WTC11 (cell line): ENCODE results near the gene CAMK1G. TPM values are rescaled to one million over a fixed set of nuclear protein-coding genes. Genes with fewer than 3 reads are reported as not detected.

Experiments used
- ATAC-seq: fragments of 200-7000 bp; cut with Tn5 transposase; 2 replicates; pipeline ENCODE4 v1.10.0; 2021; ENCODE audit warnings: mild to moderate bottlenecking, moderate library complexity
- Bru-seq: library from RNA; stranded (reverse); fragments of 400-500 nt; gene quantifications from one replicate; lab custom pipeline; 2021; lab: Mats Ljungman, UMichigan
- CTCF ChIA-PET: fragments of 300-600 bp; sonication (Branson Sonifier 250); formaldehyde crosslinking; loops from one replicate; lab custom pipeline; 2021; ENCODE audit warnings: antibody characterized with exemption; lab: Charles Lee
- POLR2A ChIA-PET: fragments of 350-600 bp; sonication (Branson Sonifier 250); formaldehyde crosslinking; loops from one replicate; lab custom pipeline; 2021; ENCODE audit warnings: antibody characterized with exemption; lab: Charles Lee
- DNase-seq: peaks from one replicate; pipeline ENCODE4 v3.0.0; 2021; ENCODE audit warnings: low spot score
- H3K27ac Mint-ChIP-seq: 2 replicates; pipeline ENCODE4 v1.8.0; 2021; ENCODE audit warnings: mixed read lengths
- H3K27me3 Mint-ChIP-seq: 2 replicates; pipeline ENCODE4 v1.8.0; 2021; ENCODE audit warnings: low read depth, mild to moderate bottlenecking, moderate library complexity, mixed read lengths
- H3K36me3 Mint-ChIP-seq: 2 replicates; pipeline ENCODE4 v1.8.0; 2021; ENCODE audit warnings: mixed read lengths
- H3K4me1 Mint-ChIP-seq: 2 replicates; pipeline ENCODE4 v1.8.0; 2022; ENCODE audit warnings: mixed read lengths
- H3K4me3 Mint-ChIP-seq: 2 replicates; pipeline ENCODE4 v1.8.0; 2021; ENCODE audit warnings: mild to moderate bottlenecking, moderate library complexity, mixed read lengths
- H3K9me3 Mint-ChIP-seq: 2 replicates; pipeline ENCODE4 v1.8.0; 2021; ENCODE audit warnings: mixed read lengths
- ATF3 ChIP-seq: sonication (generic); formaldehyde crosslinking; conservative IDR thresholded peaks from 2 replicates; pipeline ENCODE4 v1.8.1; 2022; ENCODE audit warnings: mild to moderate bottlenecking, missing genetic modification reagents
- EMX1 ChIP-seq: fragments of 250-450 bp; sonication (Bioruptor Pico); IDR thresholded peaks from 2 replicates; pipeline ENCODE4 v1.8.0; 2021; ENCODE audit warnings: mild to moderate bottlenecking
- ESRRA ChIP-seq: sonication (generic); formaldehyde crosslinking; IDR thresholded peaks from 2 replicates; pipeline ENCODE4 v1.8.1; 2022; ENCODE audit warnings: mild to moderate bottlenecking, missing genetic modification reagents, borderline replicate concordance
- GRHL2 ChIP-seq: fragments of 250-450 bp; sonication (Bioruptor Pico); IDR thresholded peaks from 2 replicates; pipeline ENCODE4 v1.8.0; 2022; ENCODE audit warnings: mild to moderate bottlenecking, moderate library complexity; ENCODE audit not compliant: insufficient replicate concordance, severe bottlenecking
- GTF2I ChIP-seq: fragments of 250-450 bp; sonication (Bioruptor Pico); conservative IDR thresholded peaks from 2 replicates; pipeline ENCODE4 v1.4.0; 2021; ENCODE audit warnings: mild to moderate bottlenecking
- HMGA2 ChIP-seq: fragments of 250-450 bp; sonication (Bioruptor Pico); IDR thresholded peaks from 2 replicates; pipeline ENCODE4 v1.4.0; 2021; ENCODE audit warnings: mild to moderate bottlenecking, moderate library complexity
- HMGXB4 ChIP-seq: sonication (generic); formaldehyde crosslinking; IDR thresholded peaks from 2 replicates; pipeline ENCODE4 v1.8.1; 2023; ENCODE audit warnings: mild to moderate bottlenecking, moderate library complexity, missing genetic modification reagents
- JUN ChIP-seq: sonication (generic); formaldehyde crosslinking; IDR thresholded peaks from 2 replicates; pipeline ENCODE4 v1.8.0; 2023; ENCODE audit warnings: mild to moderate bottlenecking, missing genetic modification reagents
- KAT7 ChIP-seq: sonication (generic); formaldehyde crosslinking; IDR thresholded peaks from 2 replicates; pipeline ENCODE4 v1.8.1; 2023; ENCODE audit warnings: missing genetic modification reagents, mild to moderate bottlenecking, borderline replicate concordance
- MYBL2 ChIP-seq: sonication (generic); formaldehyde crosslinking; IDR thresholded peaks from 2 replicates; pipeline ENCODE4 v1.8.1; 2023; ENCODE audit warnings: mild to moderate bottlenecking, moderate library complexity, missing genetic modification reagents
- NFE2L1 ChIP-seq: sonication (generic); formaldehyde crosslinking; IDR thresholded peaks from 2 replicates; pipeline ENCODE4 v1.8.1; 2023; ENCODE audit warnings: missing genetic modification reagents
- NR2C2 ChIP-seq: sonication (generic); formaldehyde crosslinking; IDR thresholded peaks from 2 replicates; pipeline ENCODE4 v1.8.0; 2022; ENCODE audit warnings: mild to moderate bottlenecking, missing genetic modification reagents
- NR3C1 ChIP-seq: sonication (generic); formaldehyde crosslinking; conservative IDR thresholded peaks from 2 replicates; pipeline ENCODE4 v1.8.1; 2023; ENCODE audit warnings: low read depth, mild to moderate bottlenecking, missing genetic modification reagents
- OVOL2 ChIP-seq: fragments of 250-450 bp; sonication (Bioruptor Pico); IDR thresholded peaks from 2 replicates; pipeline ENCODE4 v1.9.0; 2021; ENCODE audit warnings: mild to moderate bottlenecking, borderline replicate concordance
- SMAD3 ChIP-seq: sonication (generic); formaldehyde crosslinking; IDR thresholded peaks from 2 replicates; pipeline ENCODE4 v1.8.0; 2022; ENCODE audit warnings: missing genetic modification reagents, mild to moderate bottlenecking, borderline replicate concordance
- SOX15 ChIP-seq: fragments of 250-450 bp; sonication (Bioruptor Pico); IDR thresholded peaks from 2 replicates; pipeline ENCODE4 v1.9.0; 2021; ENCODE audit warnings: mild to moderate bottlenecking
- TCF7 ChIP-seq: sonication (generic); formaldehyde crosslinking; IDR thresholded peaks from 2 replicates; pipeline ENCODE4 v1.8.0; 2022; ENCODE audit warnings: mild to moderate bottlenecking, low read depth, missing genetic modification reagents, moderate library complexity
- ZNF232 ChIP-seq: sonication (generic); formaldehyde crosslinking; IDR thresholded peaks from 2 replicates; pipeline ENCODE4 v1.8.0; 2022; ENCODE audit warnings: mild to moderate bottlenecking, missing genetic modification reagents
- ZNF263 ChIP-seq: sonication (generic); formaldehyde crosslinking; IDR thresholded peaks from 2 replicates; pipeline ENCODE4 v1.8.1; 2022; ENCODE audit warnings: low read depth, mild to moderate bottlenecking, moderate library complexity, missing genetic modification reagents
- long read RNA-seq, 3 experiments: library from RNA in 1 of 3; library from capped mRNA in 1 of 3; library from polyadenylated mRNA in 1 of 3; unstranded in 2 of 3; stranded (forward) in 1 of 3; transcript quantifications; one replicate each; pipeline ENCODE4 v2.0.0, GENCODE V29; 2021
- total RNA-seq: library from RNA; stranded (reverse); gene quantifications from 3 replicates; pipeline ENCODE4 v1.2.3, GENCODE V29; 2021
- TF ChIP-seq, protein P1 (sequence below): sonication (generic); formaldehyde crosslinking; IDR thresholded peaks from 2 replicates; pipeline ENCODE4 v1.8.1; 2022; ENCODE audit warnings: mild to moderate bottlenecking, missing genetic modification reagents, moderate library complexity, borderline replicate concordance
- TF ChIP-seq, protein P2 (sequence below): sonication (generic); formaldehyde crosslinking; IDR thresholded peaks from 2 replicates; pipeline ENCODE4 v1.8.0; 2023; ENCODE audit warnings: missing genetic modification reagents, mild to moderate bottlenecking, borderline replicate concordance

The CAMK1G gene
- 0.28 to 0.96 TPM (median 0.50 TPM) in 3 replicates for total RNA-seq
- Bru-seq, nascent RNA = percentile 38 among the genes with signal in this experiment
- long read RNA-seq, experiment 1, partial matches to known transcripts = 1 of 4 reads
- long read RNA-seq, experiment 1, other reads (novel, unspliced or antisense) = 1 of 4 reads
- long read RNA-seq, experiment 2, partial matches to known transcripts = 0 of 1 reads
- long read RNA-seq, experiment 2, other reads (novel, unspliced or antisense) = 1 of 1 reads
- long read RNA-seq, experiment 3 = 0 reads

DNA sequence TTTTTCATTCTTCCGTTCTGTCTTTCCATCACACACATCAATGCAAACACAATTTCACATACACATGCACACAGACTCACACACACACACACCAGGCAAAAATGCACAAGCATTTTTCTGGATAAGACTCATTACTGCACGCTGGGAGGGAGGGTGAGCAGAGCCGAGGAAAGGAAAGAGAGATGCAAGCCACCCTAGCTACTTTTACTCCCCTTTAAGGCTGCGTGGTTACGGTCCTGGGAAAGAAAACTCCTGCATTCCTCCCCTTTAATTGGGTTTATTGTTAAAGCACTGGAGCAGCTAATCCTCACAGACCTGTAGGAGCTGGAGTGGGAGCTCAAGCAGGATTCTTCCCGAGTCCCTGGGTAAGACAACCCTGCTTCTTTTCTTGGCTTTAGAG is at the start of gene CAMK1G:
Gene CAMK1G, plus strand, starts transcription at position 307 of the 400 bp plus-strand sequence. CDS start 11,270 bp downstream, outside the sequence.
- H3K27me3 Mint-ChIP-seq = no peaks in the 10 kb centered on the region; the same call in 1 of the 2 replicates
- H3K27ac Mint-ChIP-seq = no peak within 1 kb of the TSS
- no peak for TF ChIP-seq ZNF263 (CRISPR knock-in tag)
- ChIA-PET CTCF (interaction anchor here (0.7 to 4.3 kb wide), 16 partner anchors 10 to 375 kb away, joined by 3 to 30 read pairs (median 5); no protein-coding TSS in a partner anchor), POLR2A (no interaction called here)
- peak; percentile 36 for DNase-seq
- ATAC-seq = peak; percentile 86
- no peak within 1 kb of the TSS for H3K4me3 Mint-ChIP-seq
- H3K4me1 Mint-ChIP-seq = no peaks in the 10 kb centered on the region; the same call in 1 of the 2 replicates
- H3K9me3 Mint-ChIP-seq = peaks cover 6% of the 10 kb centered on the region
- no peaks in the 10 kb centered on the region for H3K36me3 Mint-ChIP-seq

DNA sequence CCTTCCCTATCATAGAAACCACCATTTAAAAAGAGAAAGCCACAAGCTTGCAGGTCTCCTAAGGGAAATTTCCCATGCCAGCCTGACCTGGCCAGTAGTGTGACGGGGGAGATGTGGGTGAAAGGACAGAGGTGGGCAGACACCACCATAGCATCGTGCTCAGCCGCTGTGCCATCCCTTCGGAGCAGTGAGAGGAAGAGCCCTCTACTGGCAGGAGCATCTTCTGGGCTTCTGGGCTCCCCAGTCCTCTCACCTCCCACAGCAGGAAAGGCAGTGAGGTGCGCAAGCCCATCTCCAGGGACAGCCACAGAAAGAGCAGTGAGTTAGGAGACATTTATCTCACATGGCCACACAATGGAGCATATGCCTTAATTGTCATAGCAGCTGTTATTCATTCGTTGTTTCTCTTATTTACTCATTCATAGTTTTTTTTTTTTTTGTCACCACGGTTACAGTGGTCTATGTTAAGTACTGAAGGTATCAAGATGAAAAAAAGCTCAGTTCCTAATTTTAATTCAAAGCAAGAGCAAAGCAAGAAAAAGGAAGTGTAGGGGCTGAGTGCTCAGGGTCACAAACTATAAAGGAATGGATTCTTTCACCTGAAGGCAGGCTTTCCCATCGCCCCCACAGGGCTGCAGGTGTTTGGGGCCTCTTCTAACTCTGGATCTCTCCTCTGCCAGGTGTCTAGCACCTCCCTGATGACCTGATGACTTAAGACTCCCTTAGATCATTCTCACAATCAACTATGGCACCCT is 48.8 kb upstream of the CAMK1G start:
- no peak for DNase-seq
- Mint-ChIP-seq H3K9me3 (peaks cover 9% of the 10 kb centered on the region), H3K27me3 (peaks cover 35% of the 10 kb centered on the region), H3K36me3 (no peaks in the 10 kb centered on the region), H3K27ac (no peak overlapping the region), H3K4me3 (no peak overlapping the region), H3K4me1 (peaks cover 23% of the 10 kb centered on the region)
- POLR2A ChIA-PET = no interaction called here
- CTCF ChIA-PET = interaction anchor here (0.9 to 6.0 kb wide), 3 partner anchors 15 to 363 kb away, joined by 3 to 32 read pairs (median 3); no protein-coding TSS in a partner anchor
- ATAC-seq = peak; percentile 78
- TF ChIP-seq TCF7 (CRISPR knock-in tag) (no peak), GRHL2 (CRISPR knock-in tag) (no peak), EMX1 (CRISPR knock-in tag) (no peak), KAT7 (CRISPR knock-in tag) (no peak), SOX15 (CRISPR knock-in tag) (no peak)
- TF ChIP-seq, protein P1, sequence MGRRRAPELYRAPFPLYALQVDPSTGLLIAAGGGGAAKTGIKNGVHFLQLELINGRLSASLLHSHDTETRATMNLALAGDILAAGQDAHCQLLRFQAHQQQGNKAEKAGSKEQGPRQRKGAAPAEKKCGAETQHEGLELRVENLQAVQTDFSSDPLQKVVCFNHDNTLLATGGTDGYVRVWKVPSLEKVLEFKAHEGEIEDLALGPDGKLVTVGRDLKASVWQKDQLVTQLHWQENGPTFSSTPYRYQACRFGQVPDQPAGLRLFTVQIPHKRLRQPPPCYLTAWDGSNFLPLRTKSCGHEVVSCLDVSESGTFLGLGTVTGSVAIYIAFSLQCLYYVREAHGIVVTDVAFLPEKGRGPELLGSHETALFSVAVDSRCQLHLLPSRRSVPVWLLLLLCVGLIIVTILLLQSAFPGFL = no peak

DNA sequence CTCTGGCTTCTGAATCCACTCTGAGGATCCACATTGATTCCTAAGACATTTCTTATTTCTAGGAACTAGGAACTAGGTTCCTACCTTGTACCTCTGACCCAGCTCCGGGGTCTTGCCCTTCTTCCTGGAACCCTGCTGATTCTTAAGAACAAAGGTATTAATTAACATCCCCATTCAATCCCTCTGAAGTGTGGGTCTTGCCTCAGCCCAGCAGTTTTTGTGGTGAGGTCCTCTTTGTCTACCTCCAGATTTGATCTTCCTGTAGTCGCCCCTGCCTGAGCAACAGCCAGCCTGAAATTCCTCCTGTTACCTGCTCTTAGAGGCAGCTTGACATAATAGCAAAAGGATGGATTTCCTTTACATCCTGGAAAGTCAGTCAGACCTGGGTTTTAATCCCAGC is 46.7 kb upstream of the CAMK1G start:
- DNase-seq (no peak), ATAC-seq (peak; percentile 62)
- H3K4me1 Mint-ChIP-seq = peaks cover 25% of the 10 kb centered on the region
- H3K4me3 Mint-ChIP-seq = no peak overlapping the region
- peaks cover 9% of the 10 kb centered on the region for H3K9me3 Mint-ChIP-seq
- CTCF ChIA-PET = interaction anchor here (1.1 to 6.0 kb wide), 6 partner anchors 10 to 104 kb away, joined by 3 to 32 read pairs (median 3); no protein-coding TSS in a partner anchor
- H3K27me3 Mint-ChIP-seq = peaks cover 17% of the 10 kb centered on the region
- POLR2A ChIA-PET = no interaction called here
- H3K27ac Mint-ChIP-seq = no peak overlapping the region
- no peaks in the 10 kb centered on the region for H3K36me3 Mint-ChIP-seq
- TF ChIP-seq, protein P2, sequence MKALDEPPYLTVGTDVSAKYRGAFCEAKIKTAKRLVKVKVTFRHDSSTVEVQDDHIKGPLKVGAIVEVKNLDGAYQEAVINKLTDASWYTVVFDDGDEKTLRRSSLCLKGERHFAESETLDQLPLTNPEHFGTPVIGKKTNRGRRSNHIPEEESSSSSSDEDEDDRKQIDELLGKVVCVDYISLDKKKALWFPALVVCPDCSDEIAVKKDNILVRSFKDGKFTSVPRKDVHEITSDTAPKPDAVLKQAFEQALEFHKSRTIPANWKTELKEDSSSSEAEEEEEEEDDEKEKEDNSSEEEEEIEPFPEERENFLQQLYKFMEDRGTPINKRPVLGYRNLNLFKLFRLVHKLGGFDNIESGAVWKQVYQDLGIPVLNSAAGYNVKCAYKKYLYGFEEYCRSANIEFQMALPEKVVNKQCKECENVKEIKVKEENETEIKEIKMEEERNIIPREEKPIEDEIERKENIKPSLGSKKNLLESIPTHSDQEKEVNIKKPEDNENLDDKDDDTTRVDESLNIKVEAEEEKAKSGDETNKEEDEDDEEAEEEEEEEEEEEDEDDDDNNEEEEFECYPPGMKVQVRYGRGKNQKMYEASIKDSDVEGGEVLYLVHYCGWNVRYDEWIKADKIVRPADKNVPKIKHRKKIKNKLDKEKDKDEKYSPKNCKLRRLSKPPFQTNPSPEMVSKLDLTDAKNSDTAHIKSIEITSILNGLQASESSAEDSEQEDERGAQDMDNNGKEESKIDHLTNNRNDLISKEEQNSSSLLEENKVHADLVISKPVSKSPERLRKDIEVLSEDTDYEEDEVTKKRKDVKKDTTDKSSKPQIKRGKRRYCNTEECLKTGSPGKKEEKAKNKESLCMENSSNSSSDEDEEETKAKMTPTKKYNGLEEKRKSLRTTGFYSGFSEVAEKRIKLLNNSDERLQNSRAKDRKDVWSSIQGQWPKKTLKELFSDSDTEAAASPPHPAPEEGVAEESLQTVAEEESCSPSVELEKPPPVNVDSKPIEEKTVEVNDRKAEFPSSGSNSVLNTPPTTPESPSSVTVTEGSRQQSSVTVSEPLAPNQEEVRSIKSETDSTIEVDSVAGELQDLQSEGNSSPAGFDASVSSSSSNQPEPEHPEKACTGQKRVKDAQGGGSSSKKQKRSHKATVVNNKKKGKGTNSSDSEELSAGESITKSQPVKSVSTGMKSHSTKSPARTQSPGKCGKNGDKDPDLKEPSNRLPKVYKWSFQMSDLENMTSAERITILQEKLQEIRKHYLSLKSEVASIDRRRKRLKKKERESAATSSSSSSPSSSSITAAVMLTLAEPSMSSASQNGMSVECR (CRISPR knock-in tag) = no peak
- TF ChIP-seq ZNF232 (no peak), NR2C2 (CRISPR knock-in tag) (no peak), HMGA2 (CRISPR knock-in tag) (no peak), MYBL2 (no peak), JUN (CRISPR knock-in tag) (no peak), NFE2L1 (CRISPR knock-in tag) (no peak), ATF3 (CRISPR knock-in tag) (no peak), HMGXB4 (no peak), OVOL2 (no peak), SMAD3 (no peak), ESRRA (no peak), GTF2I (CRISPR knock-in tag) (no peak), NR3C1 (no peak)
